Measurements from ENCODE around the gene LRIG1.

Gene LRIG1

DNA sequence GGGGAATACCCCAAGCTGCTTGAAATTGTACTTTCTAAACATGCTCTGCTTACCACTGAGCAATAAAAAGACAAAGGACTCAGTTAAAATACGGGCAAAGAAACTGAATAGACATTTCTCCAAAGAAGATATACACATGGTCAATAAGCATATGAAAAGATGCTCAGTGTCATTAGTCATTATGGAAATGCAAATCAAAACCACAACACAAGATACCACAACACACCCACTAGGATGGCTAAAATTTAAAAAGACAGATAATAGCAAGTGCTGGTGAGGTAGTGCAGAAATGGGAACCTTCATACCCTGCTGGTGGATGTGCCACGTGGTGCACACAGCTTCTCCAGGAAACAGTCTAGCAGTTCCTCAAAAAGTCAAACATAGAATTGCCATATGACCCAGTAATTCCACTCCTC, 21.3 kb downstream of the LRIG1 start:
- no peak for DNase-seq (ENCODE audit: low read depth)
- TF ChIP-seq, protein P1, sequence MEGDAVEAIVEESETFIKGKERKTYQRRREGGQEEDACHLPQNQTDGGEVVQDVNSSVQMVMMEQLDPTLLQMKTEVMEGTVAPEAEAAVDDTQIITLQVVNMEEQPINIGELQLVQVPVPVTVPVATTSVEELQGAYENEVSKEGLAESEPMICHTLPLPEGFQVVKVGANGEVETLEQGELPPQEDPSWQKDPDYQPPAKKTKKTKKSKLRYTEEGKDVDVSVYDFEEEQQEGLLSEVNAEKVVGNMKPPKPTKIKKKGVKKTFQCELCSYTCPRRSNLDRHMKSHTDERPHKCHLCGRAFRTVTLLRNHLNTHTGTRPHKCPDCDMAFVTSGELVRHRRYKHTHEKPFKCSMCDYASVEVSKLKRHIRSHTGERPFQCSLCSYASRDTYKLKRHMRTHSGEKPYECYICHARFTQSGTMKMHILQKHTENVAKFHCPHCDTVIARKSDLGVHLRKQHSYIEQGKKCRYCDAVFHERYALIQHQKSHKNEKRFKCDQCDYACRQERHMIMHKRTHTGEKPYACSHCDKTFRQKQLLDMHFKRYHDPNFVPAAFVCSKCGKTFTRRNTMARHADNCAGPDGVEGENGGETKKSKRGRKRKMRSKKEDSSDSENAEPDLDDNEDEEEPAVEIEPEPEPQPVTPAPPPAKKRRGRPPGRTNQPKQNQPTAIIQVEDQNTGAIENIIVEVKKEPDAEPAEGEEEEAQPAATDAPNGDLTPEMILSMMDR (IDR thresholded peaks at IDR 0.05; ENCODE audit: control insufficient read depth, extremely low read depth, insufficient read depth) = no peak
- H3K4me3 ChIP-seq (ENCODE audit: low read depth, low read length) = no peak overlapping the region

DNA sequence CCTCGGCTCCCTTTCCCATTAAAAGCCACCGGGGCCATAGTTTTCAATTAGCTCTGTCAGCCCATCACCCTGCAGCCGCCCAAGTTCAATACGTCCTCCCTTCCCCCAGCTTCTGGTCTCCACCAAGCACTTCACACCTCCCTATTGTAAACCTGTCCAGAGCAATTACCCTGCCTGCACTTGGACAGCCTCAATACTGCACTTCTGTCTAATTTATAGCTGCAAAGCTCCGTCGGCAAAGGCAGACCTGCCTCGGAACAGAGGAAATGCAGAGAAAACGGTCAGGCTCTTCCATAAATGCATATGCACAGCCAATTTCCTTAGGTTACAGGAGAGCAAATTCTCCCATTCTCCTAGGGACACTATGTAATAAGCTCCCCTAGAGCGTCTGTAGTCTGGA, 21.9 kb downstream of the LRIG1 start:
- DNase-seq (ENCODE audit: low read depth) = no peak
- H3K4me3 ChIP-seq (ENCODE audit: low read depth, low read length) = no peak overlapping the region
- TF ChIP-seq, protein P1 (IDR thresholded peaks at IDR 0.05; ENCODE audit: control insufficient read depth, extremely low read depth, insufficient read depth) = no peak

DNA sequence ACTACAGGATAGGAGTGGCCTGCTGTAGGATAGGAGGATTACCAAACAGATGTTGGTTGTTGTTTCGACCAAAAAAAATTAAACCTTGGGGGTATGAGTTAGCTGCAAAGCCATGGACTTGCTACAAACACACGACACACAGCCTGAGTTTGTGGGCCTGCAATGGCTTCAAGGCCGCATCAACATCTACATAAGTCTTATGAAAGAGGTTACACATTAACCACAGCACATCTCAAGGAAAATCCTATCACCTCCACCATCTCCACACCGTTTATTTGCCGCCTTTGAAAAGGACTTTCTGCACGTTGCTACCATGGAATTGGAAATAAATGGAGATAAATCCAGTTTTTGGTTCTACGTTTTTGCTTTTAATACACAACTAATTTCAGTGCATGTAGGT, 23.0 kb downstream of the LRIG1 start:
- TF ChIP-seq, protein P1 (IDR thresholded peaks at IDR 0.05; ENCODE audit: control insufficient read depth, extremely low read depth, insufficient read depth) = no peak
- no peak for DNase-seq (ENCODE audit: low read depth)
- no peak overlapping the region for H3K4me3 ChIP-seq (ENCODE audit: low read depth, low read length)

DNA sequence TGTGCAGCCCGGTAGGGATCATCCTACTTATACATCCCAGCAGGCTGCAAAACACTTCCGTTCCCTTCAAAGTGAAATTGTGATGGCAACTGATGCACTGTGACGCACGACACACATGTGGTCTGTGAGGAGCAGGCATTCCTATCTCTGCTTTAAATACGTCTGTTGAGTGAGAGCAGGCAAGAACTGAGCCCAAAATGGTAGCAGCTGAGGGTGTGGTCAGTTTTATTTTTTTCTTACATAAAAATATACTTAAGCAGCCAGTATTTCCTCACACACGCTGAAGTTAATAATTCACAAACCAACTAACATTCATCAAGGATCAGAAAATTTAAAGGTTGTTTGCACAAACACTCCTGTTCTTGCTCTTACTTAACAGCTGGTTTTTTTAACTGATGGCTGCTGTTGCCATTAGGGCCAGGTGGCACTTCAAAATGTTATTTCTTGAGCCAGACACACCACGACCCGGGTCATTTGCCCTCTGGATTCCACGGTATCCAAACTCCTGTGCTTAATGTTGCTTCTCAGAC, 23.9 kb downstream of the LRIG1 start:
- no peak overlapping the region for H3K4me3 ChIP-seq (ENCODE audit: low read depth, low read length)
- TF ChIP-seq, protein P1 (IDR thresholded peaks at IDR 0.05; ENCODE audit: control insufficient read depth, extremely low read depth, insufficient read depth) = no peak
- DNase-seq (ENCODE audit: low read depth) = no peak

DNA sequence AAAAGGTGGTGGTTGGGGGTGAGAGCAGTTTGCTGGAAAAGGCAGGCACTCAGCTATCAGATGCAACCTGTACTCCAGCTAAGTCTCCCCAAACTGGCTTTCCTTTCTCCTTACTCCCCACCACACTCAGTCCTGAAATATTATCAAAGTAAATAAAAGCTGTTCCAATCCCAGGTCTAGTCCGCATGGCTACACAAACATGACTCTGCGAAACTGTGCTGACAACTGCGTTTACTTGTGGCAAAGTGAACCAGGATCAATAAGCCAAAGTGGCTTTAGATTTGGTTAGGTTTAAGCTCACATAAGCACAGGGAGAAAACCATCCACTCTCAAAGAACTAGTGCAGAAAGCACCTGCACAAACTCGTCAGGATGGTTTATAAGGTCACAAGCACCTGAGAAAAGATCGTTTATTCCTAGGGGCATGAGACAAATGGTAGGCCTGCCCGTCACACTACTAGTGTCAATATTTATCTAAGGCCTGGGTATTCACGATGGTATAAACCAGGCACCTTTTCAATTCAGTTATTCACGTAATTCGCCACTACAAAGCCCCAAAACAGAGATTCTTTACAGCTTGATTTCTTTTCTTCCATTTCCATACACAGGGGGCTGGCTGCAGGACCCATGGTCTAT, 25.3 kb downstream of the LRIG1 start:
- DNase-seq (ENCODE audit: low read depth) = peak; percentile 78
- TF ChIP-seq, protein P1 (IDR thresholded peaks at IDR 0.05; ENCODE audit: control insufficient read depth, extremely low read depth, insufficient read depth) = no peak
- H3K4me3 ChIP-seq (ENCODE audit: low read depth, low read length) = peak overlapping the region; percentile 16

DNA sequence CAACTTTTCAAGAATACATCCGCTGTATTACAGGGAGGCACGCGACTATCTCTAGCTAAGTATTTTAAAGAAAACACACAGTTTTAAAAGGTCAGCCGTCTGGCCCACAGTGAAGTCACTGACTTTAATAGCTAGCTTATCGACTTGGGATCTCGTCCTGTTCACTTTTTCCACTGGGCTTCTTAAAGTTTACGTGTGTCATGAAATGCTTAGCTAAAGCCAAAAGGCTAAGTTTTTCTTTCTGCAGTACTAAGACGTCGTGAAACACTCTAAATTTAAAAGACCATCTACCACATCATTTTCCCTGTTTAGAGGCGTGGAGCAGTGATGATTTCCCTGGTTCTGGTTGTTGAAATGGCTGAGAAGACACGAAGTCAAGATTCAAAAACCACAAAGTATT, 27.1 kb downstream of the LRIG1 start:
- TF ChIP-seq, protein P1 (IDR thresholded peaks at IDR 0.05; ENCODE audit: control insufficient read depth, extremely low read depth, insufficient read depth) = no peak
- DNase-seq (ENCODE audit: low read depth) = peak; percentile 77
- H3K4me3 ChIP-seq (ENCODE audit: low read depth, low read length) = peak overlapping the region; percentile 42

DNA sequence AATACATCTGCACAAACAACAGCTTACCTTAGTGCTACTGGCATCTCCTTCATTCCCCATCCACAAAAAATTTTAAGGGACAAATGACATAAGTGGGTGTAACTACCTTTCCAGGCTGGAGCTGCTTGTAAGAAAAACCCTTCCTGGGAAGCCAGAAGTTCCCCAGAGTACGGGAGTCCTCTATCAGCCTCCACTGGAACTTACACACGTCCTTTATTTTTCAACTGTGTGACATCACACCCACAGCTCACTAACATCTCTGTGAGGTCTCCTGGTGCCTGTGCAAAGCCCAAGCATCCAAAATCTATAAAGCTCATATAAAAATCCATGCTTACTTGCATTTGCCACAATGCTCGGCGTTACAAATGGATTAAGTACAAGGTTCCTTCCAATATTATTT, 27.6 kb downstream of the LRIG1 start:
- no peak for DNase-seq (ENCODE audit: low read depth)
- TF ChIP-seq, protein P1 (IDR thresholded peaks at IDR 0.05; ENCODE audit: control insufficient read depth, extremely low read depth, insufficient read depth) = no peak
- H3K4me3 ChIP-seq (ENCODE audit: low read depth, low read length) = peak overlapping the region; percentile 42
